GM23338 (cell line): ENCODE measurements around the gene LRRC57.

ENCODE experiments used
- CTCF ChIP-seq, 2 experiments: fragments of 200-600 bp in 1 of 2; sonication (generic) in 1 of 2; conservative IDR thresholded peaks; 2 replicates each; pipeline versions ENCODE4 v1.5.1 to v1.6.1; 2016 to 2017; ENCODE audit warnings: antibody characterized with exemption in 2 of 2, low read depth in 2 of 2, mild to moderate bottlenecking in 2 of 2, moderate library complexity in 1 of 2
- EZH2phosphoT487 ChIP-seq: fragments of 200-600 bp; sonication (generic); IDR thresholded peaks from one replicate; pipeline ENCODE4 v1.8.1; 2018; ENCODE audit warnings: antibody characterized with exemption; ENCODE audit not compliant: unreplicated experiment
- TF ChIP-seq, protein P1 (sequence below): IDR thresholded peaks from one replicate; pipeline ENCODE4 v1.6.1; 2018; ENCODE audit warnings: antibody characterized with exemption; ENCODE audit not compliant: unreplicated experiment

DNA sequence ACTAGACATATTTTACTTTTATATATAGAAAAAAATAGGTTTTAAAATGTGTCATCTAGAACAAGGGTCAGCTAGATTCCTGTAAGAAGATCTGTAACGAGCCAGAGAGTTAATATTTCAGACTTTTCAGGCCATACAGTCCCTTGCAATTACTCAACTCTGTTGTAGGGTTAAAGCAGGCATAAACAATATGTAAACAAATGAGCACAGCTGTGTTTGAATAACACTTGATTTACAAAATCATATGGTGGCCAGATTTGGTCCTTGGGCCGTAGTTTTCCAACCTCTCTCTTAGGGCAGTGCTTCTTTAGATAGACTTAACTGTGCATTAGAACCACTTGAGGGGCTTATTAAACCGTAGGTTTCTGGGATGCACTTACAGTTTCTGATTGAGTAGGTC, 19.6 kb downstream of the LRRC57 start:
- no peak for TF ChIP-seq CTCF (conservative IDR thresholded peaks at IDR 0.05; ENCODE audit: low read depth in 2 of 2)
- TF ChIP-seq, protein P1, sequence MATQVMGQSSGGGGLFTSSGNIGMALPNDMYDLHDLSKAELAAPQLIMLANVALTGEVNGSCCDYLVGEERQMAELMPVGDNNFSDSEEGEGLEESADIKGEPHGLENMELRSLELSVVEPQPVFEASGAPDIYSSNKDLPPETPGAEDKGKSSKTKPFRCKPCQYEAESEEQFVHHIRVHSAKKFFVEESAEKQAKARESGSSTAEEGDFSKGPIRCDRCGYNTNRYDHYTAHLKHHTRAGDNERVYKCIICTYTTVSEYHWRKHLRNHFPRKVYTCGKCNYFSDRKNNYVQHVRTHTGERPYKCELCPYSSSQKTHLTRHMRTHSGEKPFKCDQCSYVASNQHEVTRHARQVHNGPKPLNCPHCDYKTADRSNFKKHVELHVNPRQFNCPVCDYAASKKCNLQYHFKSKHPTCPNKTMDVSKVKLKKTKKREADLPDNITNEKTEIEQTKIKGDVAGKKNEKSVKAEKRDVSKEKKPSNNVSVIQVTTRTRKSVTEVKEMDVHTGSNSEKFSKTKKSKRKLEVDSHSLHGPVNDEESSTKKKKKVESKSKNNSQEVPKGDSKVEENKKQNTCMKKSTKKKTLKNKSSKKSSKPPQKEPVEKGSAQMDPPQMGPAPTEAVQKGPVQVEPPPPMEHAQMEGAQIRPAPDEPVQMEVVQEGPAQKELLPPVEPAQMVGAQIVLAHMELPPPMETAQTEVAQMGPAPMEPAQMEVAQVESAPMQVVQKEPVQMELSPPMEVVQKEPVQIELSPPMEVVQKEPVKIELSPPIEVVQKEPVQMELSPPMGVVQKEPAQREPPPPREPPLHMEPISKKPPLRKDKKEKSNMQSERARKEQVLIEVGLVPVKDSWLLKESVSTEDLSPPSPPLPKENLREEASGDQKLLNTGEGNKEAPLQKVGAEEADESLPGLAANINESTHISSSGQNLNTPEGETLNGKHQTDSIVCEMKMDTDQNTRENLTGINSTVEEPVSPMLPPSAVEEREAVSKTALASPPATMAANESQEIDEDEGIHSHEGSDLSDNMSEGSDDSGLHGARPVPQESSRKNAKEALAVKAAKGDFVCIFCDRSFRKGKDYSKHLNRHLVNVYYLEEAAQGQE, result no peak
- TF ChIP-seq EZH2phosphoT487, result no peak
